NCI-H2196 treated with DMSO at 0.1 percent for 48 hours (cell line): ENCODE measurements around the gene PTGER3.
A peak's percentile ranks its signal among the peaks of the same experiment; 100 is the strongest.

Experiments used
- DNase-seq: peaks from one replicate; lab custom pipeline; 2025; ENCODE audit not compliant: unreplicated experiment; lab: John Stamatoyannopoulos, UW

The PTGER3 gene

GRCh38 chr1:71053146-71053545 lies 5.5 kb upstream of the PTGER3 start:
- DNase-seq, result no peak

- peak; percentile 28 for DNase-seq
Observed at GRCh38 chr1:71049951-71050598, 2.5 kb upstream of the PTGER3 start.

DNA sequence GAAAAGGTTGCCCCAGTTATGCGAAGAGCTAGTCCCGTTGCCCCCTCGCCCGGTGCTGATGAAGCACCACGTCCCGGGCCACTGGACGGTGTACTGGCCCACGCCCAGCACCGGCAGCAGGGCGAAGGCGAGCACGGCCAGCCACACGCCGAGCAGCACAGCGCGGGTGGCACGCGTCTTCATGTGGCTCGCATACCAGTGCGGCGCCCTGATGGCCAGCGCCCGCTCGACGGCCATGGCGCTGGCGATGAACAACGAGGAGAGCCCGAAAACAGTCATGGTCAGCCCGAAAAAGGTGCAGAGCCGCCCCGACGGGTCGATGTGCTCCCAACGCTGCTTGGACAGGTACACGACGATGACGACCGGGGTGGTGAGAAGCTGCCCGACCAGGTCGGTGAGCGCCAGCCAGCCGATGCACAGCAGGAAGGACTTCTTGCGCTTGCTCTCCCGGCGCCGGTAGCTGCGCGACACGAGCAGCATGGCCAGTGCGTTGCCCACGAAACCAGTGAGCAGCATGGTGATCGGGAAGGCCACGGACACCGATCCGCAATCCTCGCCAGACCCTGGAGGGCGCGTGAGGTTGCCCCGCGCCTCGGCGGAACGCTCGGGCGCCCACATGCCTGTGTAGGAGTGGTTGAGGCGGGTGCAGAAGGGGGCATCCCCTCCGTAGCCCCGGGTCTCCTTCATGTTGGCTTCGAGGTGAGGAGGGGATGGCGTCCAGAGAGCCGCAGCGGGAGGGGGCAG lies 553 bp downstream of the PTGER3 start:
- no peak for DNase-seq

DNA sequence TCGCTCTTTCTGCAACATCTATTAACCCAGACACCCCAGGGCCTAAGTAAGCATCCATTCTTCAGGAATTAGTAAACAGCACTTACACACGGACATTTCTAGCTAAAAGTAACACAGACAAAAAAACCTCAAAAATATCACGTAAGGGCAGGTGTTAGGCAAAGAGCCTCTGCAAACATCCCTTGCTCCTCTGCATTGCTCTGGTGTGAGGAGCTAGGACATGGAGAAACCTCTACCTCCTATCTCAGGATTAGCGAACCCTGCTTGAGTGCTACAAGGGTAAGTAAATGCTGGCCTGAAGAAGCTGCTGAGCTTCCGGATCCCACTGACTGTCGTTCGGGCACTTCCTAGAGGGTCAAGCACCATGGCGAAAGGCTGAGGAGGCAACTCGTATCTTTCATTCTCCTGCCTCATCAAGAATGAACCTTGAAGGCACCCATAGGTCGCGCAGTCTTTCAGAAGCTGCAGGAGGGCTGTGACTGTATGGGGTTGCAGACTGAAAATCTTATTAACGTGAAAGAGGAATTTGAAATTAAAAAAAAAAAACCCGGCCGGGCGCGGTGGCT lies 2.1 kb downstream of the PTGER3 start:
- DNase-seq, result no peak

DNA sequence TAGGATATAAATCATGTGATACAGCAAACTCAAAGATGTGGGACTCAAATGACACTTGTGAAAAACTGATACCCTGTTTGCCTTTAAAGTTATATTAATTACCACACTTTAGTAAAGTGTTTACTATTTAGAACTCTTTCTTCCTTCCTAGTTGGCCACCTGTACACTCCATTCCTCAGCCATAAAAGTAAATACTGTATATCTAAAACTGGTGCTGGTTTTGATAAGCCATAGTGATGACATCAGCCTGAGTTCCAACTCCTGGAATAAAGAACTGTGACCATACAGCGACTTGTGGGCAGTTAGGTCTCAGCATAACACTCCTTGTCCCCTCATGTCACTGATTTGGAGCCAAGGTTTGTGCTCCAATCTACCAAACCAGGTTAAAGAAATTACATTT lies 2.8 kb downstream of the PTGER3 start:
- DNase-seq, result no peak

- no peak for DNase-seq
Observed at GRCh38 chr1:71043065-71043464, 4.6 kb downstream of the PTGER3 start.

DNA sequence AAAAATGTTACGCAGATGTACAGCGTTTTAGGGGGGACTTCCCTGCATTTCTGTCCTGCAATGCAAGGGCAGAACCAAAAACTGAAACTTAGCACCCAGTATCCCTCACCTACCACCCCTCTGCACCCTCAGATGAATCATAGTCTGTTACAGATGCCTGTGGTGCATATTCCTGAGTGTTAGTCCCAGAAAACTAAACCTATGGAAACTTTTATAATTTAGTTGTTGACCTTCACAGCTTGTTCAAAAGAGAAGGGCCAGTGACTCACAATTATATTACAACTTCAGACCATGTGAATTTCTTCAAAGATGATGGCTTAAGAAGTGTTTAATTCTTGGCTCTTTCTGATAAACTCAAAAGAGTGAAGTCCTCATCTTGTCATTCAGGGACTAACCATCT lies 5.8 kb downstream of the PTGER3 start:
- DNase-seq, result no peak

GRCh38 chr1:71039661-71040262 lies 7.9 kb downstream of the PTGER3 start:
- no peak for DNase-seq

DNA sequence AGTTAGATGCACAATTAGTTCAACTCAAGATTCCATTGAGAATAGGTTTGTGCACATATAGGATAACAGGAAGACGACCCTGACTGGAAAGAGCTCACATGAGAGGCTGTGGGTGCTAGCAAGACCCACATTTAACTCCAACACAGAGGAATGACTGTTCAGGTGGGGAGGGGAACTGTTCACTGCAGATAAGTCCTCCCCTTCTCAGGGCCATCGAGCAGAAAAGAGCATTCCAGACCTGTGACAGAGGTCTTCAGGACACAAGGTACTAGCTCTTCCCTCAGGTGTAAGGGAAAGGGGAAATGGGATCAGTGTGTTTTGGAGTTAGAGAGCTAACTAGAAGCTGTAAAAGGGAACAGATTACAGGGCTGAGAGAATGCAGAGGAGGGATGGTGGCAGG lies 8.7 kb downstream of the PTGER3 start:
- no peak for DNase-seq

DNA sequence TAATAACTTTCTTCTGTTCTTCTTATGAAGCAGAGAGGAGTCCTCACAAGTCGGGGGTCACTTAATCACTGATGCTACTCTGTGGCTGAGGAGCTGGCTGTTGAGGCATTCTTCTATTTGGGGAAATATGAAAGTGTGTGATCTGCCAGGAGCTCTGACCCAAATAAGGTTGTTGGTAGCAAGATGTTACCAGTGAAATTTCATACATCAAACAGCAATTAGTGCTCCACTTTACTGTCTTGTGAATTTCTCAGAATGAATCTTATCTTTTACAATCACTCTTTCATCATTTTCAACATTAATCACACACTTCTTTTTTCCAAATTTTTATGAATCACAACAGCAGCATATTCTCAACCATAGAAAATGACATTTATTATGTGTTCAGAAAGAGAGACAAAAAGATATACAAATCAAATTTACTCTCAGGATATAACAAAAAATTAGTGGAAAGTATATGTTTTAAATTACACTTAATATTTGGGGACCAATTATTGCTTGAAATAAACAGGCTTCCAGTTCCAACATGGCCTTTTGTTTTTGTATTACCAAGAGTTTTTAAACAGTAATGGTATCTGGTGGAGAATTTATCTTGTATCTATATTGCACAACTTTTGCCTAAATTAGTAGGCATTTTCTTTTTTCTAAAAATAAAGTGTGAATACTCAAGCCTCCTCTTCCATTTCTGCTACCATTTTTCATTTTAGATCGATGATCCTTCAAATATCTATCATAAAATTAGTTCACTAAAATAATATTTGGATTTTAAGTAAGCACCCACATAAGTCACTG lies 9.6 kb downstream of the PTGER3 start:
- DNase-seq, result no peak

GRCh38 chr1:71037066-71037465 lies 10.6 kb downstream of the PTGER3 start:
- no peak for DNase-seq

DNA sequence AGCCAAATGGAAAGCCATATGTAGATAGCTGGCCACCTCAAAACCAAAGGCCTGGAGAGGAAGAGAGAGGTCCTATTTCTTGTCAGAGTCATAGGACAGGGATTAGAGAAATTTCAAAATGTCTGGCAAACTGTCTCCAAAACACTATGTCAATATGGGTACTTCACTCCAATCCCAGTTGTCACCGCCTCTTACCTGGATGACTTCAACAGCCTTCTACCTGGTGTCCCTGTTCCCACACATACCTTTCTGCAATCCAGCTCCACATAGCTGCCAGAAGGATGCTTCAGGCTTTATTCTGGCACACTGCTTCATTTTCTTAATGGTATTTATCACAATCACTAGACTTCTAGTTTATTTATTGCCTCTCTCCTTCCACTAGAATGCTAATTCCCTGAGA lies 14.5 kb downstream of the PTGER3 start:
- no peak for DNase-seq

- no peak for DNase-seq
Observed at GRCh38 chr1:71031426-71031825, 16.2 kb downstream of the PTGER3 start.

DNA sequence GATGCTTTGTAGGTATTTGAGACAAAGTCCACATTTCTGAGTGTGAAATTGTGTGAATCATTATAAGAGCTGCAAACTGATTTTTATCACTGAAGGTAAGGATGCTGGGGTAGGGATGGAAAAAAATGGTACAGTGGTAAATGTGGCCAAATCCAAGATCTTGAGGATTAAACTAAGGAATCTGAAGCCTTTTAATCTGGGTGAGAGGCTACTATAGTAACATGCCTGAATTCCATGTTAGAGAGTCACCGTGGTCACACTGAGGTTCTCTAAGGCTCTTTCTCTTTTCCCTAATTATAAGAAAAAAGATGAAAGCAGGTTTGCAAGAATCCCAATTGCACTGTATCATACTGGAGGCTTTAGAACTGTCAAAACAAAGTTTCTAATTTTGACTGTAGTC lies 17.6 kb downstream of the PTGER3 start:
- no peak for DNase-seq

DNA sequence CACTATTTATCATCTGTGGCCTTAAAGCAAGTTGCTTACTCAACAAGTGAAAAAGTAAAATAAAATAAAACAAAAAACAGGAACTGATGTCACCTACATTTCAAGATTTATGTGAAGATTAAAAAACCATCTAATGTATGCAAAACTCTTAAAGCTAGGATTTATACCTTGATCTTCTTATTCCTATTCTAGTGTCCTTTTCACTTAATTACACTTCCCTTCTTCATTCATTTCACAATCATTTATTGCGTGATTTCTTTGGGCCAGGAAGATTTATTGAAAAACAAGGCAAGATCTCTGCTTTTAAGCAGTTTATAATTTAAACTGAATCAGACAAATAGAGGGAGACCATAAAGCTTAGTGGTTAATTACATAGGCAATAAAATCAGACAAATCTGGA lies 18.6 kb downstream of the PTGER3 start:
- no peak for DNase-seq

GRCh38 chr1:71027991-71028390 lies 19.6 kb downstream of the PTGER3 start:
- DNase-seq, result no peak

DNA sequence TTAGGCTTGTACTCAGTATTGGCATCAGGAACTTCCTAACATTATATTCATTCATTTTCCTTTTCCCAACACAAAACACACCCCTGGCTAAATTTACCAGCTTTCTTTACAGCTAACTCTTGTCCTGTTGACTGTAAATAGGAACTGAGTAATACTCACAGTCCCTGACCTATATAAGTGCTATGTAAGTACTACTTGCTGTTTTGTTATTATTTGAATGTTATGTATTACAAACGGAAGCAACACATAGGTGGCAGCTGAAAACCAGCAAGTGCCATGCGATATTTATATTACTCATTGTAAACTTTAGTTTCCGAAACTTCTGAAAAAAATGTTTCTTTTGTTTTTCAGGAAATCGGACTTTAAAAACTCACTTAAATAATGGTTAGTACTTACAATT lies 21.5 kb downstream of the PTGER3 start:
- no peak for DNase-seq

- DNase-seq, result no peak
Observed at GRCh38 chr1:71023515-71023914, 24.1 kb downstream of the PTGER3 start.

DNA sequence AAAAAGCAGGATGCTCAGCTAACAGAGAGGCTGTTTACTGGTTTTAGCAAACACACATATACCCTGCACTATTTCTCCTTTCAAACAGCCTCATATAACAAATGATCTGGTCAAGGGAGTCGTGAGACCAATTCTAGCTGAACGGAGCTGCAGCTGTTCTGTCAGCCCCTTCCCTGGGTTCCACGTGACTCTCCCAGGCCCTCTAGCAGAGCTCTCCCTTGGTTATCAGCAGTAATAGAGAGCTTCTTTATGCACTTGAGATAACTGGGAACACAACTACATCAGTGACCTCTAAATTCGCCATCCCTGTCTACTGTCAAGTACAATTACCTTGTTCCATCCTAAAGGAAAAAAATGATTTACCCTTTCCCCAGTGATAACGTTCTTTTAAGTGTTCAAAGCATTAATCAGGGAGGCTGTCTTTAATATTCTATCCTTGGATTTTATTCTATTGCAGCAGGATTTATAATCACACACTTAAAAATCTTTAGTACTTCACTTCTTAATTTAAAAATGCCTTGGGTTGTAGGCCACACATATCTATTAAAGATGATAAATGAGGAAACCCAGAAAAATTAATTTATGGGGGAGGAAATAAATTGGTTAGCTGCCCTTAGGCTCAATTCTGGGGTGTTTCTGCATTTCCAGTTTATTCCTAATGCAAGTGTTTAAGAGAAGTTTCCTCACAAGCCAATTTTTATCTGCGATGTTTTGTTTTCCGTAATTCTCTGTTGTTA lies 28.2 kb downstream of the PTGER3 start:
- no peak for DNase-seq

- DNase-seq, result no peak
Observed at GRCh38 chr1:71018791-71019190, 28.8 kb downstream of the PTGER3 start.

DNA sequence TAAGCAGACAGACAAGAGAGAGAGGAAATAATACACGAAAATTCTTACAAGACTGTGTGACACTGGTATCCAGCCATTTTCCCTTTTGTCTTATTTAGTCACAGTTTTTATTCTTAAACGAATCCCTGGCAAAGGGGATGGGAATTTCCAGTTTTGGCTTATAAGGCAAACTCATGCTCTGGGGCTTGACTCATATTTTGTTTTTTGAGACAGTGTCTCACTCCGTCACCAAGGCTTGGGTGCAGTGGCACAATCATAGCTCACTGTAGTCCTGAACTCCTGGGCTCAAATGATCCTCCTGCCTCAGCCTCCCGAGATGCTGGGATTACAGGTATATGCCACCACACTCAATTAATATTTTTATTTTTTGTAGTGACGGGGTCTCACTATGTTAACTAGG lies 31.9 kb downstream of the PTGER3 start:
- DNase-seq, result no peak
